NCI-H1092 (cell line): ENCODE measurements around the gene F8A2.
"Not testable (repeated sequence)": the region's sequence is repeated elsewhere in the genome, so short reads cannot be mapped to it uniquely, and the experiment has no call there.

Experiments
- DNase-seq: peaks from one replicate; lab custom pipeline; 2025; lab: John Stamatoyannopoulos, UW

The F8A2 gene

GRCh38 chrX:155381843-155382528, at the start of gene F8A2:
Gene F8A2, plus strand, starts transcription at chrX:155382095. Its CDS starts 20 bp downstream, at chrX:155382115.
- DNase-seq: not testable (repeated sequence)

GRCh38 chrX:155333544-155334100, 48.3 kb upstream of the F8A2 start:
- no peak for DNase-seq

GRCh38 chrX:155334486-155335336, 47.2 kb upstream of the F8A2 start, which contains the start of gene CLIC2:
Gene CLIC2, minus strand, starts transcription at chrX:155334614. Its CDS starts 187 bp downstream, at chrX:155334427.
- peak; percentile 28 for DNase-seq

GRCh38 chrX:155335337-155335712, 46.6 kb upstream of the F8A2 start:
- not testable (repeated sequence) for DNase-seq

GRCh38 chrX:155345689-155346088, 36.2 kb upstream of the F8A2 start:
- DNase-seq: not testable (repeated sequence)

GRCh38 chrX:155349448-155349847, 32.4 kb upstream of the F8A2 start:
- DNase-seq: not testable (repeated sequence)

GRCh38 chrX:155363712-155364111, 18.2 kb upstream of the F8A2 start:
- not testable (repeated sequence) for DNase-seq

- not testable (repeated sequence) for DNase-seq
These were observed 8.0 kb upstream of the F8A2 start for GRCh38 chrX:155373777-155374458.

GRCh38 chrX:155379802-155380201, 2.1 kb upstream of the F8A2 start:
- not testable (repeated sequence) for DNase-seq

GRCh38 chrX:155382529-155382967, 653 bp downstream of the F8A2 start:
- not testable (repeated sequence) for DNase-seq

- DNase-seq: no peak
These were observed 7.7 kb downstream of the F8A2 start for GRCh38 chrX:155389634-155390033.

GRCh38 chrX:155394747-155395276, 12.9 kb downstream of the F8A2 start:
- DNase-seq: not testable (repeated sequence)

GRCh38 chrX:155406429-155406828, 24.5 kb downstream of the F8A2 start:
- DNase-seq: no peak

- no peak for DNase-seq
These were observed 35.9 kb downstream of the F8A2 start for GRCh38 chrX:155417769-155418168.
